HCT116 (cell line): ENCODE measurements around the gene CDR2L. TPM values are rescaled to one million over a fixed set of nuclear protein-coding genes. Genes with fewer than 3 reads are reported as not detected.
A peak's percentile ranks its signal among the peaks of the same experiment; 100 is the strongest.
"Not testable (repeated sequence)": the region's sequence is repeated elsewhere in the genome, so short reads cannot be mapped to it uniquely, and the experiment has no call there.

Source experiments
- ATAC-seq: fragments of 200-7000 bp; cut with Tn5 transposase; 2 replicates; pipeline ENCODE4 v1.9.1; 2020; ENCODE audit warnings: mild to moderate bottlenecking, moderate library complexity
- BruUV-seq: library from RNA; stranded (reverse); fragments of 400-500 nt; replicated peaks from 2 replicates; lab custom pipeline; 2021; lab: Mats Ljungman, UMichigan
- CTCF ChIA-PET: fragments of 300-600 bp; sonication (Branson Sonifier 250); formaldehyde crosslinking; loops from one replicate; lab custom pipeline; 2021; ENCODE audit warnings: antibody characterized with exemption; lab: Charles Lee
- POLR2A ChIA-PET: fragments of 300-600, 350-600 bp; sonication (Branson Sonifier 250); formaldehyde crosslinking; loops from one replicate; lab custom pipeline; 2021; ENCODE audit warnings: antibody characterized with exemption; lab: Charles Lee
- RAD21 ChIA-PET, 2 experiments: fragments of 300-600 bp; sonication (Branson Sonifier 250); formaldehyde crosslinking; loops; one replicate each; lab custom pipeline; 2023; ENCODE audit warnings: low total read pairs in 2 of 2; ENCODE audit not compliant: uncharacterized antibody in 2 of 2, unreplicated experiment in 2 of 2, low non-redundant PET in 1 of 2; lab: Charles Lee
- DNase-seq: peaks from one replicate; pipeline ENCODE4 v3.0.0-alpha.2; 2010; ENCODE audit warnings: low read depth, low spot score
- H2AFZ ChIP-seq: fragments of 200-600 bp; shearing (Covaris generic), sonication (generic); 2 replicates; pipeline ENCODE4 v1.6.1; 2017; ENCODE audit warnings: low read depth, mixed run types, mixed read lengths, antibody characterized with exemption, low read length; ENCODE audit not compliant: poor library complexity, severe bottlenecking
- H3K27ac ChIP-seq: 2 replicates; pipeline ENCODE4 v1.5.1; 2012; ENCODE audit warnings: low read depth, low read length
- H3K27me3 ChIP-seq: fragments of 200-600 bp; sonication (generic); 2 replicates; pipeline ENCODE4 v1.6.1; 2016; ENCODE audit warnings: mixed run types, low read length, mixed read lengths; ENCODE audit not compliant: insufficient read depth
- H3K36me3 ChIP-seq, 2 experiments: fragments of 200-500 bp in 1 of 2; fragments of 200-600 bp in 1 of 2; sonication (Bioruptor generic) in 1 of 2; sonication (generic) in 1 of 2; 2 replicates each; pipeline versions ENCODE4 v1.5.1 to v1.6.1; 2014 to 2016; ENCODE audit warnings: low read length in 2 of 2, inconsistent platforms in 1 of 2, mixed read lengths in 1 of 2, mixed run types in 1 of 2; ENCODE audit not compliant: insufficient read depth in 2 of 2, control insufficient read depth in 1 of 2
- H3K4me1 ChIP-seq, 2 experiments: fragments of 200-600 bp in 1 of 2; sonication (generic) in 1 of 2; 2 replicates each; pipeline versions ENCODE4 v1.5.1 to v1.6.1; 2012 to 2017; ENCODE audit warnings: low read length in 2 of 2, inconsistent platforms in 1 of 2, mild to moderate bottlenecking in 1 of 2, mixed read lengths in 1 of 2, mixed run types in 1 of 2, moderate library complexity in 1 of 2; ENCODE audit not compliant: insufficient read depth in 2 of 2, control insufficient read depth in 1 of 2
- H3K4me2 ChIP-seq: fragments of 200-600 bp; sonication (generic); 2 replicates; pipeline ENCODE4 v1.6.1; 2017; ENCODE audit warnings: mixed run types, low read length, mixed read lengths
- H3K4me3 ChIP-seq, 2 experiments: fragments of 200-600 bp in 1 of 2; sonication (generic) in 1 of 2; replicated peaks in 1 of 2; 2 replicates each; pipeline ENCODE4 v1.5.1; 2011 to 2016; ENCODE audit warnings: low read length in 2 of 2, control low read depth in 1 of 2, low read depth in 1 of 2, mild to moderate bottlenecking in 1 of 2, mixed read lengths in 1 of 2, mixed run types in 1 of 2
- H3K79me2 ChIP-seq: fragments of 200-600 bp; sonication (generic); 2 replicates; pipeline ENCODE4 v1.6.1; 2017; ENCODE audit warnings: mild to moderate bottlenecking, mixed run types, low read length, moderate library complexity, mixed read lengths; ENCODE audit not compliant: insufficient read depth
- H3K9ac ChIP-seq: fragments of 200-600 bp; sonication (generic); 2 replicates; pipeline ENCODE4 v1.6.1; 2016; ENCODE audit warnings: low read length, mixed read lengths
- H3K9me2 ChIP-seq: fragments of 200-600 bp; sonication (generic), shearing (Covaris generic); 2 replicates; pipeline ENCODE4 v1.6.1; 2017; ENCODE audit warnings: mixed run types, mild to moderate bottlenecking, moderate library complexity; ENCODE audit not compliant: insufficient read depth
- H3K9me3 ChIP-seq, 2 experiments: fragments of 200-500 bp in 1 of 2; fragments of 200-600 bp in 1 of 2; sonication (Bioruptor generic) in 1 of 2; sonication (generic) in 1 of 2; 2 replicates each; pipeline ENCODE4 v1.6.1; 2014 to 2017; ENCODE audit warnings: low read length in 2 of 2, mixed read lengths in 2 of 2, inconsistent platforms in 1 of 2, low read depth in 1 of 2, mild to moderate bottlenecking in 1 of 2, mixed run types in 1 of 2, moderate library complexity in 1 of 2; ENCODE audit not compliant: control insufficient read depth in 1 of 2, insufficient read depth in 1 of 2
- H4K20me1 ChIP-seq: fragments of 200-600 bp; sonication (generic), shearing (Covaris generic); 2 replicates; pipeline ENCODE4 v1.6.1; 2017; ENCODE audit warnings: mixed run types, mild to moderate bottlenecking, moderate library complexity; ENCODE audit not compliant: insufficient read depth
- CBX3 ChIP-seq: IDR thresholded peaks from 2 replicates; pipeline ENCODE4 v1.6.1; 2012; ENCODE audit warnings: low read depth
- EGR1 ChIP-seq: IDR thresholded peaks from 2 replicates; pipeline ENCODE4 v1.6.1; 2012; ENCODE audit warnings: low read depth
- ELF1 ChIP-seq: IDR thresholded peaks from 2 replicates; pipeline ENCODE4 v1.6.1; 2012; ENCODE audit warnings: low read depth, borderline replicate concordance
- EZH2phosphoT487 ChIP-seq: fragments of 200-600 bp; IDR thresholded peaks from 2 replicates; pipeline ENCODE4 v1.6.1; 2018; ENCODE audit warnings: antibody characterized with exemption, borderline replicate concordance
- FOSL1 ChIP-seq: IDR thresholded peaks from 2 replicates; pipeline ENCODE4 v1.6.1; 2012; ENCODE audit warnings: low read depth
- POLR2AphosphoS5 ChIP-seq: IDR thresholded peaks from 2 replicates; pipeline ENCODE4 v1.6.1; 2011; ENCODE audit warnings: mild to moderate bottlenecking, low read depth, low read length, moderate library complexity
- SIN3A ChIP-seq: IDR thresholded peaks from 2 replicates; pipeline ENCODE4 v1.6.1; 2012; ENCODE audit warnings: low read depth
- SP1 ChIP-seq: IDR thresholded peaks from 2 replicates; pipeline ENCODE4 v1.6.1; 2012; ENCODE audit warnings: low read depth
- SRF ChIP-seq: IDR thresholded peaks from 2 replicates; pipeline ENCODE4 v1.6.1; 2012; ENCODE audit warnings: low read depth
- TCF7L2 ChIP-seq: IDR thresholded peaks from 2 replicates; pipeline ENCODE4 v1.7.0; 2011; ENCODE audit warnings: borderline replicate concordance, inconsistent platforms; ENCODE audit not compliant: insufficient read depth, insufficient read length; ENCODE audit errors: extremely low read depth
- YY1 ChIP-seq: IDR thresholded peaks from 2 replicates; pipeline ENCODE4 v1.6.1; 2011; ENCODE audit warnings: low read length, low read depth, moderate library complexity, mild to moderate bottlenecking; ENCODE audit not compliant: insufficient replicate concordance; ENCODE audit errors: extremely low read depth
- ZBTB33 ChIP-seq: IDR thresholded peaks from 2 replicates; pipeline ENCODE4 v1.6.1; 2011; ENCODE audit warnings: mild to moderate bottlenecking, low read length, moderate library complexity; ENCODE audit not compliant: insufficient replicate concordance; ENCODE audit errors: extremely low read depth
- ZFX ChIP-seq: fragments of 450-650 bp; IDR thresholded peaks from 2 replicates; pipeline ENCODE4 v1.6.1; 2017
- intact Hi-C: fragments of 100-400 bp; cut with micrococcal nuclease; formaldehyde crosslinking; loops from 2 replicates; pipeline ENCODE4 v1.10.0; 2022
- total RNA-seq: library from RNA; stranded (reverse); gene quantifications from one replicate; pipeline ENCODE4 v1.2.1, GENCODE V29; 2021; ENCODE audit not compliant: unreplicated experiment
- TF ChIP-seq, protein P1 (sequence below): IDR thresholded peaks from 2 replicates; pipeline ENCODE4 v1.6.1; 2012

The CDR2L gene
- total RNA-seq, 1 experiment from 2014 or later, result 26.5 TPM

GRCh38 chr17:74981979-74982662 lies 5.3 kb upstream of the CDR2L start (continued):
- TF ChIP-seq ELF1 (no peak), SRF (no peak), CBX3 (no peak), EZH2phosphoT487 (no peak)

- H3K4me1 ChIP-seq, result peaks cover 14 to 30% of the 10 kb centered on the region in 2 experiments
- H3K79me2 ChIP-seq, DNase-seq, H3K9me2 ChIP-seq, H2AFZ ChIP-seq, H4K20me1 ChIP-seq, H3K36me3 ChIP-seq, intact Hi-C loops, H3K9me3 ChIP-seq, H3K27me3 ChIP-seq: not testable (repeated sequence)
- H3K27ac ChIP-seq, result peak overlapping the region; percentile 76
- 0 out of 2 replicates have a peak, but pooled peaks have one; percentile 7 for TF ChIP-seq ZFX
- RAD21 ChIA-PET, result interaction anchor here in 1 of 2 experiments (0.7 kb wide), 1 partner anchor 618 kb away, joined by 4 read pairs; no protein-coding TSS in a partner anchor
- peak; percentile 7 for ATAC-seq
- peak overlapping the region; percentile 57 to 78 for H3K4me3 ChIP-seq
- peak overlapping the region; percentile 93 for H3K4me2 ChIP-seq
- BruUV-seq, result TSS peak; percentile 82
- CTCF ChIA-PET, result interaction anchor here (1.1 to 1.9 kb wide), 3 partner anchors 10 to 24 kb away, joined by 3 to 8 read pairs (median 3); partner anchors contain the start of gene HID1
- POLR2A ChIA-PET, result interaction anchor here (0.6 to 2.5 kb wide), 6 partner anchors 10 to 1406 kb away, joined by 3 to 11 read pairs (median 4); partner anchors contain the start of genes HID1, MRPL58 and NUP85
- peak overlapping the region; percentile 78 for H3K9ac ChIP-seq
These were observed 4.6 kb upstream of the CDR2L start for GRCh38 chr17:74982663-74983313.

DNA sequence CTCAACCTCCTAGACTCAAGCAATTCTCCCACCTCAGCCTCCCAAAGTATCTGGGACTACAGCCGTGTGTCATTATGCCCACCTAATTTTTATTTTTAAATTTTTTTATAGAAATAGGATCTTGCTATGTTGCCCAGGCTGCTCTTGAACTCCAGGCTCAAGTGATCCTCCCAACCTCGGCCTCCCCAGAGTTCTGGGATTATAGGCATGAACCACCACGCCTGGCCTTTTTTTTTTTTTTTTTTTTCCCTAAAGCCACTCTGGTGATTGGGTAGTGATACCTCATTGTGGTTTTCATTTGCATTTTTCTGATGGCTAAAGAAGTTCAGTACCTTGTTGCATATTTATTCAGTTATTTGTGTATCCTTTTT lies 1.2 kb upstream of the CDR2L start:
- intact Hi-C loops, result no loop called here
- no peak overlapping the region for H3K27ac ChIP-seq
- H3K9me3 ChIP-seq, result no peaks in the 10 kb centered on the region
- RAD21 ChIA-PET, result no interaction called here
- H3K27me3 ChIP-seq, result no peaks in the 10 kb centered on the region
- peaks cover 22% of the 10 kb centered on the region; the same call in 1 of the 2 replicates for H3K79me2 ChIP-seq
- ATAC-seq, result no peak
- no peaks in the 10 kb centered on the region for H3K9me2 ChIP-seq
- peaks cover 41 to 57% of the 10 kb centered on the region in 2 experiments for H3K4me1 ChIP-seq
- H3K36me3 ChIP-seq, result no peaks in the 10 kb centered on the region
- H4K20me1 ChIP-seq, result no peaks in the 10 kb centered on the region
- POLR2A ChIA-PET, result no interaction called here
- no peak for DNase-seq
- TF ChIP-seq POLR2AphosphoS5, result no peak
- TF ChIP-seq SRF, result no peak
- TF ChIP-seq ZBTB33, result no peak
- TF ChIP-seq CBX3, result no peak
- no peak for TF ChIP-seq EGR1
- no peak for TF ChIP-seq YY1
- TF ChIP-seq SP1, result no peak
- no peak for TF ChIP-seq ELF1
- no peak for TF ChIP-seq SIN3A
- no peak for TF ChIP-seq TCF7L2
- TF ChIP-seq, protein P1, sequence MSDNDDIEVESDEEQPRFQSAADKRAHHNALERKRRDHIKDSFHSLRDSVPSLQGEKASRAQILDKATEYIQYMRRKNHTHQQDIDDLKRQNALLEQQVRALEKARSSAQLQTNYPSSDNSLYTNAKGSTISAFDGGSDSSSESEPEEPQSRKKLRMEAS, result no peak
- TF ChIP-seq FOSL1, result no peak
- TF ChIP-seq EZH2phosphoT487, result no peak
- H2AFZ ChIP-seq, result no peak overlapping the region
- no peak overlapping the region for H3K4me2 ChIP-seq
- no peak overlapping the region for H3K4me3 ChIP-seq
- no peak overlapping the region for H3K9ac ChIP-seq
- CTCF ChIA-PET, result no interaction called here
- no TSS peak for BruUV-seq
